Left forelimb (tissue), 1 donor: Measurements from ENCODE around the gene NDOR1.

Experiments
- DNase-seq: peaks from one replicate; pipeline ENCODE4 v3.0.0-alpha.2; 2018; ENCODE audit warnings: low spot score

Gene NDOR1

GRCh38 chr9:137205126-137206069 is at the start of gene NDOR1, which contains the start of gene TMEM203:
Gene NDOR1 (plus strand): TSS chr9:137205700. CDS start chr9:137205778, 78 bp downstream.
Gene TMEM203 (minus strand): TSS chr9:137205648. CDS start chr9:137205414, 234 bp downstream.
- peak; percentile 96 for DNase-seq

- no peak for DNase-seq
Measured at GRCh38 chr9:137156567-137157375, 48.7 kb upstream of the NDOR1 start.

DNA sequence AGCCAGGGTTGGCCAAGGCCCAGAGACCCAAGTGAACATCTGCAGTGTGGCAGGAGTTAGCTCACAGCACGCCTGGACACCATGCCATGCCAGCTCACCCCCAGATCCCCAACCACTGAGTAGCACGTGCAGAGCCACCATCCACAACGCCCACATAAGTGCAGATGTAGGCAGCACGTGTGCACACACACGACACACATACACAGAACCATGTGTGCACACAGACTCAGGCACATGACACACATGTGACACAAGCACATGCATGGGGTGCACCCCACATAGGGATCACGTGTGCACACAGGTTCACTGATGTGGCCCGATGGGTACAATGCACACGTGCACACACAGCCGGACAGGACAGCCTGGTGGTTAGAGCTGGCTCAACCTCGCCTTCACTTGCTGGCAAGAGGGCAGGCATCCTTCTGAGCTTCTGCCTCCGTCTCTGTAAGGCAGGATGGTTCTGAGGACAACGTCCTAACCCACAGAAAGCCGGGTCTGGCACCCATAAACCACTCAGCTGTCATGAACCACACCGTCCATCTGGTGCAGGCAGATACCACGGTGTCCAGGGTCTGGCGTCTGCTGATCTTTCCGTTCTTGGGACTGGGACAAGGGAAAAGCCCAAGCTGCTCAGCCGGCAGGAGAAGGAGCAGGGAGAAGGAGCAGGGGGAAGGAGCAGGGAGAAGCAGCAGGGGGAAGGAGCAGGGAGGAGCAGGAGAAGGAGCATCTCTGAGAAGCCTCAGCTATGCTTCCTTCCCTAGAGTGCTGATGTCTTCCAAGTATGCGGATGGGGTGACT is 47.7 kb upstream of the NDOR1 start:
- DNase-seq, result no peak

- DNase-seq, result no peak
Measured at GRCh38 chr9:137158625-137159024, 46.9 kb upstream of the NDOR1 start.

GRCh38 chr9:137159105-137160053 is 46.1 kb upstream of the NDOR1 start:
- DNase-seq, result no peak

DNA sequence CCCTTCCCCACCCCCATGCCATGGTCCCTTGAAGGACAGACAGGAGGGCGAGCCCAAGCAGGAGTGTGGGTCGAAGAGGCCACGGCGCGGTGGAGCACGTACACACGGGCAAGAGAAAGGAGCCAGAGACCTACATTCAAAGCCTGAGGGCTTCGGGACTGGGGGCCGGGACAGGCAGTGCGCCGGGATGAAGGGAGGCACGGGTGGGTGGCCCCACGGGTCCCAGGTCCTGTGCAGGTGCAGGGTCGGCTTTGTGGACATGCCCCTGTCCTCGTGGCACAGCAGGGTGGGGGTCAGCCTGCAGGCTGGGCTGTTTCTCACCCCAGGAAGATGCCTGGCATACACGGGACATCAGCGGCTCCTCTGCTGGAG is 45.5 kb upstream of the NDOR1 start:
- DNase-seq, result no peak

DNA sequence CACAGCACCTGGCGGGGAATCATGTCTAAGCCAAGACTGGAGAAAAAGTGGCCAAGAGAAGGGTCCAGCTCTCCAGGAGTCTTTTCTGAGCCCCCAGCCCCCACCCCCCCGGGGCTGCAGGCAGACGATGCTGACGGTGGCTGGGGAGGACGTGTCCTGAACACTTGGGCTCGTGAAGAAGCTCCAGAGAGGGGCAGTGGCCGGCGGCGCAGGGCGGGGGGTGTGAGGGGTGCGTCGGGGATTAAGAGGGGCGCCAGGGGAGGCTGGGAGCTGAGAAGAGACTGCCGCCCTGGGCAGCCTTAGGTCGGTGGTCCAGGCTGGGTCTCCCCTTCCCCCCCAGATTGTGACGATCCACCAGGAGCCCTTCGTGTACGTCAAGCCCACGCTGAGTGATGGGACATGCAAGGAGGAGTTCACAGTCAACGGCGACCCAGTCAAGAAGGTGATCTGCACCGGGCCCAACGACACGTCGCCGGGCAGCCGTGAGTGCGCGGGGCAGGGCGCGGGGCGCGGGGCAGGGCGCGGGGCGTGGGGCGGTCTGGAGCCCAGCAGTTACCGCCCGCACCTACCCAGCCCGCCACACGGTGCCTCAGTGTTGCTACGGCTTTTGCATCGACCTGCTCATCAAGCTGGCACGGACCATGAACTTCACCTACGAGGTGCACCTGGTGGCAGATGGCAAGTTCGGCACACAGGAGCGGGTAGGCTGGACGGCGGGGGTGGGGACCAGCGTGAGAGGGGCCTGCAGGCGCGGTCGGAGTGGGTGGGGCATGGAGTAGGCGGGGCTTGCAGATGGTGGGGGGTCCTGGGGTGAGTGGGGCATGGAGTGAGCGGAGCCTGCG is 44.6 kb upstream of the NDOR1 start:
- no peak for DNase-seq

GRCh38 chr9:137161558-137162486 is 43.7 kb upstream of the NDOR1 start:
- DNase-seq, result no peak

DNA sequence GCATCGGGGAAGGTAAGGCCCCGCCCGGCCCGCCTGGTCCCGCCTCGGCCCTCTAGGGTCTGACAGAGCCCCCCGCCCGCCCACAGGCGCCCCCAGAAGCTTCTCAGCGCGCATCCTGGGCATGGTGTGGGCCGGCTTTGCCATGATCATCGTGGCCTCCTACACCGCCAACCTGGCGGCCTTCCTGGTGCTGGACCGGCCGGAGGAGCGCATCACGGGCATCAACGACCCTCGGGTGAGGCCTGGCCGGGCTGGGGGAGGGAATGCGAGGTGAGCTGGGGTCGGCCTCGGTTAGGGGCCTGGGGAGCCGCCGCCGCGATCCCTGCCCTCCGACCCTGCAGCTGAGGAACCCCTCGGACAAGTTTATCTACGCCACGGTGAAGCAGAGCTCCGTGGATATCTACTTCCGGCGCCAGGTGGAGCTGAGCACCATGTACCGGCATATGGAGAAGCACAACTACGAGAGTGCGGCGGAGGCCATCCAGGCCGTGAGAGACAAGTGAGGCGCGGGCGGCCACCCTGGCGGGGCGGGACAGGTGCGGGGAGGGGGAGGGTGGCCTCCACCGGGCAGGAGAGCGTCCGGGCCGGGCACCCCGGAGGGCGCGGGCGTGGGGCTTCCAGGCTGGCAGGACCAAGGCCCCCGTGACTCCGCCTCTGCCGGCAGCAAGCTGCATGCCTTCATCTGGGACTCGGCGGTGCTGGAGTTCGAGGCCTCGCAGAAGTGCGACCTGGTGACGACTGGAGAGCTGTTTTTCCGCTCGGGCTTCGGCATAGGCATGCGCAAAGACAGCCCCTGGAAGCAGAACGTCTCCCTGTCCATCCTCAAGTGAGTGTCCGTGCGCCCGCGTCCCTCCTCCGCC is 42.8 kb upstream of the NDOR1 start:
- no peak for DNase-seq

- DNase-seq, result no peak
Measured at GRCh38 chr9:137163365-137163715, 42.2 kb upstream of the NDOR1 start.

GRCh38 chr9:137163805-137164204 is 41.7 kb upstream of the NDOR1 start:
- no peak for DNase-seq

DNA sequence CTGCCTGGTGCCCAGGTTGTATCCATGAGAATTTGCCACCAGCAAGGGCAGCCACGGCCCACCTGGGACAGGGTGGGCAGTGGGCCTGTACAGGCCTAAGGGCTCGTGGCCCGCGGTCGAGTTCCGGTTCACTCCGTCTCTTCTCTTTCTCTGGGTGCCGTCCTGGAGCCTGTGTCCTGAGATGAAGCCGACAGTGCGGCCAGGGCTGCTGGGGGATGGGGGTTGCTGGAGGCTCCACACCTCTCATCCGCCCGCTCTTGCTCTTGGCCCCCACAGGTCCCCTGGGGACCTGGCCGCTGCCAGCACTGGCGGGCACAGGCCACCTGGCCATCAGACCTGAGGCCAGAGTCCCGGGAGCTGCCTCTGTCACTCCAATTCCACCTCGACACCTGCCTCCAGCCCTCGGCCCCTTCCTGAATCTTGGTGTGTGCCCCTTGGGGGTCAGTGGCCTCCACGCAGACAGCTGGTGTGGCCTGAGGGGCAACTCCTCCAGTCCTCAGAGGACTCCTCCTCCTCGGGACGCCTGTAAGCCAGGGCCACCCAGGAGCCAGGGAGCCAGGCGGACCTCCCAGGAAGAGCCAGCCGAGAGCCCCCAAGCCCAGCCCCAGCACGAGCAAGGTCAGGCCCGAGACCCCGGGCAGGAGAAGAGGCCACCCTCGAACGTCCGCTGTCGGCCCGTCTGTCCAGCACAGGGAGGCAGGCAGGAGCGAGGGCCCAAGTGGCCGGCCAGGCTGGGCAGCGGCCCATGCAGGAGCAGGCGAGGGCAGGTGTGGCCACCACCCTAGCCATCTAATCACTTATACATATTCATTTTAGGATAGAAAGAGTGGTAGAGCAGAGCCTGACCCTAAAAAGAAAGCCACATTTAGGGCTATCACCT is 40.9 kb upstream of the NDOR1 start:
- no peak for DNase-seq

- no peak for DNase-seq
Measured at GRCh38 chr9:137165250-137165836, 40.2 kb upstream of the NDOR1 start.

DNA sequence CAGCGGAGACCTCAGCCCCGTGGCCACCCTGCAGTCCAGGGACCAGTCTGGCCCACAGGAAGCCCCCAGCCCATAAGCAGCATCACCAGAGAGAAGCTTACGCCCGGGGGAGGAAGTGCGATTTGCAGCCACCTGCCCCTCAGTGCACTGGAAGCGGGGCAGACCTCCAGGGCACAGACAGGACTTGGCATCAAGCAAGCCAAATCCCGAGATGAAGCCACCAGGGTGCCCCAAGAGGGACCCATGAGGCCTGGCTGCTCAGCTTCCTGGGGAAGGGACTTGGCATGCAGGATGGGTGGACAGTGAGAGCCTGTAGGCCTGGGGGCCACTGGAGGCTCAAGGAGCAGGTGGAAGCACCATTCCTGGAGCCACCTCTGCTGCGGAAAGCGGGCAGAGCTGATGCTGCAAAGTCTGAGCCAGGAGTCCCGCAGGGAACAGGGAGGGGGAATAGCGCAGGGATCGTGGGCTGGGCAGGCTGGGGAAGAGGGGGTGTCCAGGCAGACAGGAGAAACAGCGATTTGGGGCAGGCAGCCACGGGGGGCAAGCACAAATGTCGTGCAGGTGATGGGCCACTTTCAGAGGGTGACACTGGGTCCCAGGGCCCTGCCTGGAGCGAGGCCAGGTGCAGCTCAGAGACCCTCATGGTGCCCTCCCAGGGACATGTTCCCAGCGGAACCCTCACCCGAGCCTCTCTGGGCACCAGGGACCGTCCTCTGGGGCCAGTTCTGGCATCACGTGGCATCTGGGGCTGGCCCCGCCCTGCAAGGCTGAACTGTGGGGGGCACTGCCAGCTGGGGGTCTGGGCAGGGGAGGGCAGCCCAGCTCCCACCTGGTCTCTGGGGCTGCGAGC is 38.9 kb upstream of the NDOR1 start:
- DNase-seq, result no peak

DNA sequence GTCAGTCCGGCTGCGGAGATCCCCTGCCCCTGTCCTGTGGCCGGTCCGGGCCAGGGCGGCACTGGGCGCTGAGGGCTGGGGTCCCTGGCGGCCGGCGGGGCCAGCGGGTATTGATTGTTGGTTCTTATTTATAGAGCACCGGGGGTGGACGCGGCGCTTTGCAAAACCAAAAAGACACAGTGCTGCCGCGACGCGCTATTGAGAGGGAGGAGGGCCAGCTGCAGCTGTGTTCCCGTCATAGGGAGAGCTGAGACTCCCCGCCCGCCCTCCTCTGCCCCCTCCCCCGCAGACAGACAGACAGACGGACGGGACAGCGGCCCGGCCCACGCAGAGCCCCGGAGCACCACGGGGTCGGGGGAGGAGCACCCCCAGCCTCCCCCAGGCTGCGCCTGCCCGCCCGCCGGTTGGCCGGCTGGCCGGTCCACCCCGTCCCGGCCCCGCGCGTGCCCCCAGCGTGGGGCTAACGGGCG is 38.2 kb upstream of the NDOR1 start:
- no peak for DNase-seq
